ENCODE data around the gene IGSF21.
"Not testable (repeated sequence)": the region's sequence is repeated elsewhere in the genome, so short reads cannot be mapped to it uniquely, and the experiment has no call there.

The IGSF21 gene

GRCh38 chr1:18158714-18159113, 51.1 kb downstream of the IGSF21 start:
- no peaks in the 10 kb centered on the region for H3K4me1 ChIP-seq (ENCODE audit: insufficient read depth, low read length, severe bottlenecking)
- no peak for TF ChIP-seq EZH2 (IDR thresholded peaks at IDR 0.05; ENCODE audit: borderline replicate concordance, low read length)
- H3K4me3 ChIP-seq (ENCODE audit: low read depth, low read length, poor library complexity, severe bottlenecking): no peak overlapping the region
- H2AFZ ChIP-seq (ENCODE audit: low read length): no peak overlapping the region
- no peaks in the 10 kb centered on the region for H3K9me3 ChIP-seq (ENCODE audit: low read length)
- no peaks in the 10 kb centered on the region for H3K9me2 ChIP-seq (ENCODE audit: low read depth, low read length)
- no peaks in the 10 kb centered on the region for H3K36me3 ChIP-seq (ENCODE audit: insufficient read depth, low read length)
- no peak overlapping the region for H3K9ac ChIP-seq (ENCODE audit: low read length)
- no peaks in the 10 kb centered on the region for H4K20me1 ChIP-seq (ENCODE audit: insufficient read depth, low read length)
- no peak overlapping the region for H3K4me2 ChIP-seq (ENCODE audit: low read length)
- H3K79me2 ChIP-seq (ENCODE audit: insufficient read depth, low read length): no peaks in the 10 kb centered on the region
- H3F3A ChIP-seq (ENCODE audit: insufficient read depth, low read length): no peaks in the 10 kb centered on the region
- no peak overlapping the region for H3K27ac ChIP-seq (ENCODE audit: low read depth, low read length, poor library complexity, severe bottlenecking)
- H3K27me3 ChIP-seq (ENCODE audit: insufficient read depth, low read length): no peaks in the 10 kb centered on the region

GRCh38 chr1:18160290-18160942, 52.8 kb downstream of the IGSF21 start:
- Histone ChIP-seq H3K4me1 (ENCODE audit: insufficient read depth, low read length, severe bottlenecking) (no peaks in the 10 kb centered on the region), H3K27me3 (ENCODE audit: insufficient read depth, low read length) (no peaks in the 10 kb centered on the region), H3K79me2 (ENCODE audit: insufficient read depth, low read length) (no peaks in the 10 kb centered on the region), H4K20me1 (ENCODE audit: insufficient read depth, low read length) (no peaks in the 10 kb centered on the region), H3K27ac (ENCODE audit: low read depth, low read length, poor library complexity, severe bottlenecking) (no peak overlapping the region), H3K4me2 (ENCODE audit: low read length) (no peak overlapping the region), H3K4me3 (ENCODE audit: low read depth, low read length, poor library complexity, severe bottlenecking) (no peak overlapping the region), H3F3A (ENCODE audit: insufficient read depth, low read length) (no peaks in the 10 kb centered on the region), H3K9me3 (ENCODE audit: low read length) (no peaks in the 10 kb centered on the region), H3K9me2 (ENCODE audit: low read depth, low read length) (no peaks in the 10 kb centered on the region), H2AFZ (ENCODE audit: low read length) (no peak overlapping the region), H3K36me3 (ENCODE audit: insufficient read depth, low read length) (no peaks in the 10 kb centered on the region), H3K9ac (ENCODE audit: low read length) (no peak overlapping the region)
- TF ChIP-seq CTCF (IDR thresholded peaks at IDR 0.05; ENCODE audit: low read length) (no peak), EZH2 (IDR thresholded peaks at IDR 0.05; ENCODE audit: borderline replicate concordance, low read length) (no peak)

- Histone ChIP-seq H3F3A (ENCODE audit: insufficient read depth, low read length) (no peaks in the 10 kb centered on the region), H3K9me2 (ENCODE audit: low read depth, low read length) (no peaks in the 10 kb centered on the region), H3K9ac (ENCODE audit: low read length) (no peak overlapping the region), H3K4me2 (ENCODE audit: low read length) (no peak overlapping the region), H3K4me1 (ENCODE audit: insufficient read depth, low read length, severe bottlenecking) (no peaks in the 10 kb centered on the region), H3K79me2 (ENCODE audit: insufficient read depth, low read length) (no peaks in the 10 kb centered on the region), H3K27ac (ENCODE audit: low read depth, low read length, poor library complexity, severe bottlenecking) (no peak overlapping the region), H4K20me1 (ENCODE audit: insufficient read depth, low read length) (no peaks in the 10 kb centered on the region), H3K4me3 (ENCODE audit: low read depth, low read length, poor library complexity, severe bottlenecking) (no peak overlapping the region), H2AFZ (ENCODE audit: low read length) (no peak overlapping the region), H3K9me3 (ENCODE audit: low read length) (no peaks in the 10 kb centered on the region), H3K36me3 (ENCODE audit: insufficient read depth, low read length) (no peaks in the 10 kb centered on the region), H3K27me3 (ENCODE audit: insufficient read depth, low read length) (no peaks in the 10 kb centered on the region)
- TF ChIP-seq CTCF (IDR thresholded peaks at IDR 0.05; ENCODE audit: low read length) (no peak), EZH2 (IDR thresholded peaks at IDR 0.05; ENCODE audit: borderline replicate concordance, low read length) (no peak)
Measured at GRCh38 chr1:18161690-18162089, 54.1 kb downstream of the IGSF21 start.

GRCh38 chr1:18165640-18166039, 58.0 kb downstream of the IGSF21 start:
- not testable (repeated sequence) for H3K79me2 ChIP-seq (ENCODE audit: insufficient read depth, low read length); H3K4me3 ChIP-seq (ENCODE audit: low read depth, low read length, poor library complexity, severe bottlenecking); H3K9ac ChIP-seq (ENCODE audit: low read length); H3K27me3 ChIP-seq (ENCODE audit: insufficient read depth, low read length); H3K4me2 ChIP-seq (ENCODE audit: low read length); H4K20me1 ChIP-seq (ENCODE audit: insufficient read depth, low read length); H3K4me1 ChIP-seq (ENCODE audit: insufficient read depth, low read length, severe bottlenecking); H3K9me3 ChIP-seq (ENCODE audit: low read length); H3K9me2 ChIP-seq (ENCODE audit: low read depth, low read length); H3K27ac ChIP-seq (ENCODE audit: low read depth, low read length, poor library complexity, severe bottlenecking); H3K36me3 ChIP-seq (ENCODE audit: insufficient read depth, low read length); H2AFZ ChIP-seq (ENCODE audit: low read length); H3F3A ChIP-seq (ENCODE audit: insufficient read depth, low read length)

Measured in OCI-LY1 (cell line).